DOHH2 (cell line): Measurements from ENCODE around the gene SLC6A19.

Source experiments
- H3F3A ChIP-seq: fragments of 200-600 bp; sonication (generic), shearing (Covaris generic); 2 replicates; pipeline ENCODE4 v1.6.0; 2016; ENCODE audit warnings: antibody characterized with exemption, mild to moderate bottlenecking; ENCODE audit not compliant: control insufficient read depth, insufficient read depth
- H3K27ac ChIP-seq: fragments of 200-600 bp; sonication (generic); 2 replicates; pipeline ENCODE4 v1.5.1; 2014; ENCODE audit warnings: low read depth, mild to moderate bottlenecking, low read length, moderate library complexity
- H3K27me3 ChIP-seq: fragments of 200-600 bp; sonication (generic); 2 replicates; pipeline ENCODE4 v1.6.1; 2014; ENCODE audit warnings: mild to moderate bottlenecking, low read length, mixed read lengths; ENCODE audit not compliant: control insufficient read depth
- H3K36me3 ChIP-seq: fragments of 200-600 bp; sonication (generic); 2 replicates; pipeline ENCODE4 v1.6.1; 2014; ENCODE audit warnings: mild to moderate bottlenecking, low read length, moderate library complexity, mixed read lengths; ENCODE audit not compliant: control insufficient read depth
- H3K4me1 ChIP-seq: fragments of 200-600 bp; sonication (generic); 2 replicates; pipeline ENCODE4 v1.6.1; 2014; ENCODE audit warnings: mild to moderate bottlenecking, low read length, mixed read lengths; ENCODE audit not compliant: control insufficient read depth
- H3K4me2 ChIP-seq: fragments of 200-600 bp; sonication (generic); 2 replicates; pipeline ENCODE4 v1.6.0; 2014; ENCODE audit warnings: mild to moderate bottlenecking, low read length, moderate library complexity
- H3K4me3 ChIP-seq: fragments of 200-600 bp; sonication (generic); 2 replicates; pipeline ENCODE4 v1.5.1; 2014; ENCODE audit warnings: mild to moderate bottlenecking, low read length, mixed read lengths
- H3K79me2 ChIP-seq: fragments of 200-600 bp; sonication (generic); 2 replicates; pipeline ENCODE4 v1.6.1; 2014; ENCODE audit warnings: mild to moderate bottlenecking, low read length, mixed read lengths; ENCODE audit not compliant: control insufficient read depth
- H3K9me2 ChIP-seq: fragments of 200-600 bp; sonication (generic); replicated peaks from 2 replicates; pipeline ENCODE4 v1.6.1; 2014; ENCODE audit warnings: mild to moderate bottlenecking, low read length, mixed read lengths; ENCODE audit not compliant: control insufficient read depth
- H3K9me3 ChIP-seq: fragments of 200-600 bp; sonication (generic); 2 replicates; pipeline ENCODE4 v1.6.1; 2014; ENCODE audit warnings: antibody characterized with exemption, low read length, mixed read lengths; ENCODE audit not compliant: control insufficient read depth, insufficient read depth
- H4K20me1 ChIP-seq: fragments of 200-600 bp; sonication (generic); 2 replicates; pipeline ENCODE4 v1.6.0; 2014; ENCODE audit warnings: low read depth, mild to moderate bottlenecking, antibody characterized with exemption, low read length, moderate library complexity; ENCODE audit not compliant: control insufficient read depth, insufficient read depth
- EZH2phosphoT487 ChIP-seq: fragments of 200-600 bp; sonication (generic); IDR thresholded peaks from 2 replicates; pipeline ENCODE4 v1.6.1; 2017; ENCODE audit warnings: borderline replicate concordance, mild to moderate bottlenecking, antibody characterized with exemption, low read length, moderate library complexity, mixed read lengths
- TF ChIP-seq, protein P1 (sequence below): fragments of 200-600 bp; sonication (generic); IDR thresholded peaks from one replicate; pipeline ENCODE4 v1.5.1; 2014; ENCODE audit warnings: antibody characterized with exemption, mild to moderate bottlenecking, low read depth, low read length; ENCODE audit not compliant: poor library complexity, severe bottlenecking

Gene SLC6A19

DNA sequence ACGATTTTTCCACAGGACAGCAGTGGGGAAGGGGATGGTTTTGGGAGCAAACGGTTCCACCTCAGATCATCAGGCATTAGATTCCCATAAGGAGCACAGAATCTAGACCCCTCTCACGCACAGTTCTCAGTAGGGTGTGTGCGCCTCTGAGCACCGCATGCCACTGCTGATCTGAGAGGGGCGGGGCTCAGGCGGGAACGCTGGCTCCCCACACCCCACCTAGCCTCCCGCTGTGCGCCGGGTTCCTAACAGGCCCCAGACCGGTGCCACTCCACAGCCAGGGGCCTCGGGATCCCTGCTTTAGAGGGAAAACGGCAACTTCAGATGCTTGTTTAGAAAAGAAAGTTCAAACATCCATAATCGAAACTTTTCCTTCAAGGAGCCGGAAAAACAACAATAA is 73.1 kb downstream of the SLC6A19 start:
- TF ChIP-seq EZH2phosphoT487: no peak
- TF ChIP-seq, protein P1, sequence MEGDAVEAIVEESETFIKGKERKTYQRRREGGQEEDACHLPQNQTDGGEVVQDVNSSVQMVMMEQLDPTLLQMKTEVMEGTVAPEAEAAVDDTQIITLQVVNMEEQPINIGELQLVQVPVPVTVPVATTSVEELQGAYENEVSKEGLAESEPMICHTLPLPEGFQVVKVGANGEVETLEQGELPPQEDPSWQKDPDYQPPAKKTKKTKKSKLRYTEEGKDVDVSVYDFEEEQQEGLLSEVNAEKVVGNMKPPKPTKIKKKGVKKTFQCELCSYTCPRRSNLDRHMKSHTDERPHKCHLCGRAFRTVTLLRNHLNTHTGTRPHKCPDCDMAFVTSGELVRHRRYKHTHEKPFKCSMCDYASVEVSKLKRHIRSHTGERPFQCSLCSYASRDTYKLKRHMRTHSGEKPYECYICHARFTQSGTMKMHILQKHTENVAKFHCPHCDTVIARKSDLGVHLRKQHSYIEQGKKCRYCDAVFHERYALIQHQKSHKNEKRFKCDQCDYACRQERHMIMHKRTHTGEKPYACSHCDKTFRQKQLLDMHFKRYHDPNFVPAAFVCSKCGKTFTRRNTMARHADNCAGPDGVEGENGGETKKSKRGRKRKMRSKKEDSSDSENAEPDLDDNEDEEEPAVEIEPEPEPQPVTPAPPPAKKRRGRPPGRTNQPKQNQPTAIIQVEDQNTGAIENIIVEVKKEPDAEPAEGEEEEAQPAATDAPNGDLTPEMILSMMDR: no peak
- H3K9me2 ChIP-seq: no peaks in the 10 kb centered on the region
- H3K4me2 ChIP-seq: no peak overlapping the region
- peaks cover 55% of the 10 kb centered on the region for H3K79me2 ChIP-seq
- H3K36me3 ChIP-seq: peaks cover 72% of the 10 kb centered on the region
- no peak overlapping the region for H3K27ac ChIP-seq
- no peaks in the 10 kb centered on the region for H3K9me3 ChIP-seq
- H4K20me1 ChIP-seq: 0 out of 2 replicates have a peak, but pooled peaks cover 3% of the 10 kb centered on the region
- H3K27me3 ChIP-seq: no peaks in the 10 kb centered on the region
- H3F3A ChIP-seq: no peaks in the 10 kb centered on the region
- H3K4me1 ChIP-seq: no peaks in the 10 kb centered on the region
- H3K4me3 ChIP-seq: no peak overlapping the region
